Fibroblast of the aortic adventitia (primary cell): Measurements from ENCODE around the gene SERPINB1. TPM values are rescaled to one million over a fixed set of nuclear protein-coding genes. Genes with fewer than 3 reads are reported as not detected.
A peak's percentile ranks its signal among the peaks of the same experiment; 100 is the strongest.

ENCODE experiments used
- DNase-seq: peaks from one replicate; pipeline ENCODE4 v3.0.0-alpha.2; 2010; ENCODE audit warnings: low read depth
- H3K4me3 ChIP-seq: 2 replicates; pipeline ENCODE4 v1.5.1; 2011; ENCODE audit warnings: low read depth, mild to moderate bottlenecking, control low read depth, low read length, moderate library complexity
- total RNA-seq: library from RNA; depleted of rRNA; stranded (reverse); fragments of >200 nt; gene quantifications from 2 replicates; pipeline ENCODE4 v1.2.3, GENCODE V29; 2012; ENCODE audit warnings: low replicate concordance
- TF ChIP-seq, protein P1 (sequence below): IDR thresholded peaks from 2 replicates; pipeline ENCODE4 v1.5.1; 2011; ENCODE audit warnings: mild to moderate bottlenecking, low read length, control low read depth, inconsistent platforms; ENCODE audit not compliant: insufficient read depth

Gene SERPINB1
- total RNA-seq, 1 donor = 22.1 TPM

DNA sequence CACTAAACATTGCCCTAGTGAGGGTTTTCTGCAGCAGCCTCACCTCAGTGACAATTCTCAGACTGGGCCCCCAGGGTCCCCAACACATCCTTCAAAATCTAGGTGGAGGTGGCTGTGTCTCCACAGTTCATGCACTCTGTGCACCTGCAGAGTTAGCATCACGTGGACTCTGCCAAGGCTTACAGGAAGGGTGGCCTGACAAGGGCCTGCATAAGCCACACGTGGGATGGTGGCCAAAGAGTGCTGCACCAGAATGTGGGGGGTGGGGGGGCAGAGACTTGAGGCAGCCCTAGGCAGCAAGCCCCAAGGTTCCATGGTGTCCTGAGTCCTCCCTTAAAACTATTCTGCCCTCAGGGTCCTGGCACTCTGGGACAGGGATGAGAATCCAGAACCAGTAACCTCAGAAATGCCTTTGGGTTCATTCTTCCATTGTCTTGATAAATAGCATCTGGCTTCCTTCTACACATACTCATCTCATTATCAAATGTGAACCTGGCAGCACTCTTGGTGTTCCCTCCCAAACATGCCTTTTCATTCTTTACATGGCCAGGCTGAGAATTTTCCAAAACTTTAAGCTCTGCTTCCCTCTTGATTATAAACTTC, 1.6 kb upstream of the SERPINB1 start:
- no peak overlapping the region for H3K4me3 ChIP-seq
- DNase-seq = peak; percentile 89
- TF ChIP-seq, protein P1, sequence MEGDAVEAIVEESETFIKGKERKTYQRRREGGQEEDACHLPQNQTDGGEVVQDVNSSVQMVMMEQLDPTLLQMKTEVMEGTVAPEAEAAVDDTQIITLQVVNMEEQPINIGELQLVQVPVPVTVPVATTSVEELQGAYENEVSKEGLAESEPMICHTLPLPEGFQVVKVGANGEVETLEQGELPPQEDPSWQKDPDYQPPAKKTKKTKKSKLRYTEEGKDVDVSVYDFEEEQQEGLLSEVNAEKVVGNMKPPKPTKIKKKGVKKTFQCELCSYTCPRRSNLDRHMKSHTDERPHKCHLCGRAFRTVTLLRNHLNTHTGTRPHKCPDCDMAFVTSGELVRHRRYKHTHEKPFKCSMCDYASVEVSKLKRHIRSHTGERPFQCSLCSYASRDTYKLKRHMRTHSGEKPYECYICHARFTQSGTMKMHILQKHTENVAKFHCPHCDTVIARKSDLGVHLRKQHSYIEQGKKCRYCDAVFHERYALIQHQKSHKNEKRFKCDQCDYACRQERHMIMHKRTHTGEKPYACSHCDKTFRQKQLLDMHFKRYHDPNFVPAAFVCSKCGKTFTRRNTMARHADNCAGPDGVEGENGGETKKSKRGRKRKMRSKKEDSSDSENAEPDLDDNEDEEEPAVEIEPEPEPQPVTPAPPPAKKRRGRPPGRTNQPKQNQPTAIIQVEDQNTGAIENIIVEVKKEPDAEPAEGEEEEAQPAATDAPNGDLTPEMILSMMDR = no peak

DNA sequence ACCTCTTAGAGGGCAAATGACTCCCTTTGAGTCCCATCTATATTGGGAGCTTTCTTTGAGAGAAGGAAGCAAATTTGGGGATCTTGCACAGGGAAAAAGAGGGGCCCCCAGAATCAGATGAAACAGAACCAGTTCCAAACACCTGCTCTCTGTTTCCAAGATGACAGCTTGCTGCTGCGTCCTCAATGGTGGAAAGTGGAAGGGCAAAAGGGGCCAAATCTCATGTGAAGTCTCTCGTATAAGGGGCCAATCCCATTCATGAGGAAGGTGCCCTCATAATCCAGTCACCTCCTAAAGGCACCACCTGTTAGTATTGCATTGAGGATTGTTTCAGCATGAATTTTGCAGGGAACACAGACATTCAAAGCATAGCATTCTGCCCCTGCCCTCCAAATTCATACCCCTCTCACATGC, 483 bp upstream of the SERPINB1 start:
- H3K4me3 ChIP-seq = no peak overlapping the region
- TF ChIP-seq, protein P1 = no peak
- no peak for DNase-seq

DNA sequence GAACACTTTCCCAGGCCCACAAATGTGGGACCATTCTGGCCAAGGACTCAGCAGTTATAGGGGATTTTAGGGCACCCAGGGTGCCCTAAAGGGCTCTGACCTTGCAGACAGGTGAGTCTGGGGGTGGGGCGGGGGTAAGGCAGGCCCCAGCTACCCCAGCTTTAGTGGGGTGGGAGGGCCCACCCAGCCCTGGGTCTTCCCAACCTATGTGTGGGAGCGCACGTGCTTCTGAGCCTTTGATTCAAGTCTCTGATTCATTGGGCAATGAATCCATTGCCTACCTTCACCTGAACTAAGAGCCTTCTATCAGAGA, 958 bp downstream of the SERPINB1 start:
- H3K4me3 ChIP-seq = peak overlapping the region; percentile 61
- no peak for DNase-seq

DNA sequence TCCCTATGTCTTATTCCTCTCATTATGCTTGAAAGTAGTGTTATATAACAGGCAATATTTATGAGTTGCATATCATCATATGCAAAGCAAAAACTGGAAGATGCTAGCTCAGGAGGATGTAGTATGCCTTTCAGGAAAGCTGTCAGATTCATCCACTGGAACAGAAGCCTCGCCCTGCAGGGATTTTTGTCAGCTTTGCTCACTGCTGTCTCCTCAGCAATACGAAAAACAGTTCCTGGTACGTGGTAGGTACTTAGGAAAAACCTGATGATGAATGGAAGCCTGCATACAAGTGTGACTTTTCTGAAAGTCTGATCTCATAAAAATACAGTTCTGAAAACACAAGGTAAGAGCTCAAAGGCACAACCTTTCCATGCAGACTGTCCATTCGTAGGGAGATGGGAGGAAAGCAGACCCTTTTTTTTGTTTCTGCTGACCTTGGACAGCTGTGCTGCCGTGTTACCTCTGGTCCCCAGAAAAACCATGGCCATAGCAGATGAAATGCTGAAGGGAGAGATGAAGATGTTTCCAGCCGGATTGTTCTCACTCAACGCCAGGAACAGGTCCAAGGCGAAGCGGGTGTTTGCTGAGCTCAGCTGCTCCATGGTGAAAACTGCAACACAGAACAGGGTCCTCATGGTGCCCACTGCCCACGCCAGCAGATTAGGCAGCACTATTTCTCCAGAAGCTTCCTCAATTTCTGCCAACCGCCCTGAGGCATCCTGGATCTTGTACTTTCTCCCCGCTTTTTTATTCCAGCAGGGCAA, 1.5 kb downstream of the SERPINB1 start:
- TF ChIP-seq, protein P1 = no peak
- DNase-seq = no peak
- peak overlapping the region; percentile 61 for H3K4me3 ChIP-seq

More for the DNA sequence above, 958 bp downstream of the SERPINB1 start:
- TF ChIP-seq, protein P1 = no peak

DNA sequence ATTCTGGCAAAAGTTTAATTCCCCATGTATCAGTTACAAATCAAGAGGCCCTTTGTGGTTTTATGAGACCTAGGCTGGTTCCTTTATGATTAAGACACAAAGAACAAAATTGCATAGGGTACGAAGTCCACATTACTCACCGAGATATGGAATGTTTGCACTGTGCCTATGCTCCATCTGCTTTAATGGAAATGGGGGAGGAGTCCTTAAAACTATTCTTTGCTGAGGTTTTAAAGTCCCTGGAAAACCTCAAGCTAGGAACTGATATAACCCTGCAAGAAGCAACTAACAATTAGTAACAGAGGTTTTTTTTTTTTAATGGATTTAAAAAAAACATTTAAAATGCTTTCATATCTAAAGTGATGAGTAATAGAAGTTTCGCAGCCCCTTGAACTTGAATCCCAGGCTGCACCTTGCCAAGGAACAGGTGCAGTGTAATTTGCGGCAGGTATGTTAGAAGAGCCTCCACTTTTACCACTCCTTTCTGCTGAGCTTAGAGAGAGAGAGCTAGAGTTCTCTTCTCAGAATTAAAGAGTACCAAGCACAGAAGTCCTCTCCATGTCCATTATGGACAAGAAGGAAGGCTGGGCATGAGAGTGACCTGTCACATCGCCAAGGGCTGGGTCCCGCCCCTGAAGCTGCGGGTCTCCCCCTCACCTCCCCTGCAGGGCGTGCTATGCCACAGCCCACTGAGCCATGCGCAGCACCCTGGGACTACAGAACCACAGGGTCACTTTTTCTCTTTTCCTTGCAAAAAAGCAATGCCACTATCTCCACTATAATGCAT, 2.3 kb downstream of the SERPINB1 start:
- H3K4me3 ChIP-seq = peak overlapping the region; percentile 11
- peak; percentile 73 for DNase-seq
- TF ChIP-seq, protein P1 = no peak

DNA sequence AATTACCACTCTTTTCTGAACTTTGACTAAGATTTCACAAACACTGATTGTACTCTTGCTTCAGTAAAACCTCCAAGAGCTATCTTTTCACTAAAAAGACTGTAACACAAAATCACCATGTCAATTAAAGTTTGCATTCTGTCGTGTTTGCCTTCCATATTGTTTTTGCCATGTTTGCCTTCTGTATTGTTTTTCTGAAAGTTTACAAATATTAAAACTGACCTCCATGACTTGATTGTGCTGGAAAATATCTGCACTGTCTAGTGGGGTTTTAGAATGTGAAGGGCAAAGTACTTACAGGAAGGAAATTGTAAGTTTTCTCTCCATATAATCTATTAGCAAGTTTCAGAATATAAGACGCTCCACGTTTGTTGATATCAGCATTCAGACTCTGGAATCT, 3.4 kb downstream of the SERPINB1 start:
- TF ChIP-seq, protein P1 = no peak
- no peak for DNase-seq
- H3K4me3 ChIP-seq = no peak overlapping the region
